Left ventricle myocardium superior (tissue), 1 donor: ENCODE results near the gene STEAP1B. TPM values are rescaled to one million over a fixed set of nuclear protein-coding genes. Genes with fewer than 3 reads are reported as not detected.
"Not testable (repeated sequence)": the region's sequence is repeated elsewhere in the genome, so short reads cannot be mapped to it uniquely, and the experiment has no call there.

Experiments
- ATAC-seq: fragments of 200-7000 bp; cut with Tn5 transposase; one replicate; pipeline ENCODE4 v1.9.1; 2020; ENCODE audit warnings: mild to moderate bottlenecking, moderate library complexity
- DNase-seq: peaks from one replicate; pipeline ENCODE4 v3.0.0-alpha.2; 2020
- intact Hi-C: fragments of 100-400 bp; cut with micrococcal nuclease; formaldehyde crosslinking; loops from one replicate; pipeline ENCODE4 v1.11.0; 2022
- long read RNA-seq: library from polyadenylated mRNA; unstranded; transcript quantifications from one replicate; pipeline ENCODE4 v2.0.0, GENCODE V29; 2021
- total RNA-seq: library from RNA; stranded (reverse); fragmentation: NEBNext Ultra II Directional; extraction: Animal tissue kit (Norgen Biotek cat#: 25700); gene quantifications from one replicate; pipeline ENCODE4 v1.2.1, GENCODE V29; 2021
- donor health status: DM: no; HTN: yes; CAD: no; lungs with severe emphysema.

The STEAP1B gene
- total RNA-seq, result 0.69 TPM
- long read RNA-seq, partial matches to known transcripts, result 0 of 2 reads
- long read RNA-seq, other reads (novel, unspliced or antisense), result 2 of 2 reads

DNA sequence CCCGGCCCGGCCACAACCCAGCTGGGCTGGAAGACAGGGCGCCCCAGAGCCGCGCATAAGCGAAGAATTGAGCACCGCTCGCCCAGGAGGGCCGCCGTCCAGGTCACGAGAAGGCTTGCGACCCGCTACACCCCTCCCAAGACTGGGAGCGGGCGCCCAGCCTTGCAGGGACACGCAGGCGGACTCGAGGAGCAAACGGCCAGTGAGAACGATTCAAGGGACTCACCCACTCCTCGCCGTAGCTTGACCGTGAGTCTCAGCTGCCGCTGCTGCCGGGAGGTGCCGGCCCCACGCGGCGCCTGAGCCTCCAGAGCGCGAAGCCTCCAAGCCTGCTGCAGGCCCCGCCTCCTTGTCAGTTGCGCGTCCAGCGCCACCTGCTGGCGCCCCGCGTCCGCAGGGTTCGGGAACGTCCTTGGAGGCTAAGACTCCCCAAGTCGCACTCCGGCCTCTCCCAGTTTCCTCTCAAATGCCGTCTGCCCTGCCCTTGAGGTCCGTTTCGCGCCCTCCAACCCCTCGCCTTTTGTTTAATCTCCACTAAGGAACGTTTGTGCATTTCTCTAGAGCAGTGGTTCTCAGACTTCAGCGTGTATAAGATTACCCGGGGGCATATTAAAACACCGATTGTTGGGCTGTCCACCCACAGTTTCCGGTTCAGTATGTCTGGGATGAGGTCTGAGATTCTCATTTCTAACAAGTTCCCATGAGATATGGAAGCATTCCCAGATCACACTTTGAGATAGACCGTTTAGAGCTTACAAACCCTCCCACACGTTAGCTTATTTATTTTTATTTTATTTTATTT lies at the start of gene STEAP1B:
TSS of gene STEAP1B (minus strand) at position 301 of the 802 bp plus-strand sequence. CDS start 5,333 bp downstream, outside the sequence.
- DNase-seq (peak; percentile 94), ATAC-seq (peak; percentile 99)
- intact Hi-C loops, result not testable (repeated sequence)

DNA sequence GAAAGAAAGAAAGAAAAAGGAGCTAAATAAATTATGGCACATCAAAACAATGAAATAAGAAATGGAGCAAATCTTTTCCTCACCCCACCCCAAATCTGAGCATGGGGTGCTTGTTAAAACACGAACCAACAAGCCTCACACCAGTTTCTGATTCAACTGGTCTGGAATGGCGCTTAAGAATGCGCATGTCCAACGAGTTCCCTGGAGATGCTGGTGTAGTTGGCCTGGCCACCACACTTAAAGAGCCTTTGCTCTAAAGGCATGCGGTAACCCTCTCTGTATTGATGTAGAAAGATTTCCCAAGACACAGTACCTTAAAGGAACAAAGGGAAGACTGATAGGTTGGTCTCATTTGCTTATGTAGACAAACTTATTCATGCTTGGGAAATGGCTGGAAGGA lies 49.1 kb upstream of the STEAP1B start:
- no peak for ATAC-seq
- intact Hi-C loops, result no loop called here

DNA sequence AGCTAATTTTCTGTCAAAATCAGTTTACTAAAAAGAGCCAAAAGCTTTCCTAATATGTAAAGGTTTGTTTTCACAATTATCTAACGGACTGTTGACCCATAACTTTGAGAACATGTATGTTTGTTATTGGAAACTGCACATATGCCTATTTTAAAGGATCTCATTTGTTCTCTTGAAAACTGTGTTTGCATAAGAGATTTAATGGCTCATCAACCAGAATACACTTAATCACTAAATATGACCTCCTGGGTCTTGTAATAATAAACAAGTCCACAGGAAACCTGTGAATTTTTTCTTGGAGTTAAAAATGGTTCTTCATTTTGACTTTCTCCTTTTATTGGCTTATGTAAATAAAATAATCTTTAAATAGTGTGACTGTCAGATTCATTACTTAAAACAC lies 48.3 kb upstream of the STEAP1B start:
- no peak for DNase-seq
- intact Hi-C loops, result no loop called here
- no peak for ATAC-seq

More for the DNA sequence above, 49.1 kb upstream of the STEAP1B start:
- no peak for DNase-seq

DNA sequence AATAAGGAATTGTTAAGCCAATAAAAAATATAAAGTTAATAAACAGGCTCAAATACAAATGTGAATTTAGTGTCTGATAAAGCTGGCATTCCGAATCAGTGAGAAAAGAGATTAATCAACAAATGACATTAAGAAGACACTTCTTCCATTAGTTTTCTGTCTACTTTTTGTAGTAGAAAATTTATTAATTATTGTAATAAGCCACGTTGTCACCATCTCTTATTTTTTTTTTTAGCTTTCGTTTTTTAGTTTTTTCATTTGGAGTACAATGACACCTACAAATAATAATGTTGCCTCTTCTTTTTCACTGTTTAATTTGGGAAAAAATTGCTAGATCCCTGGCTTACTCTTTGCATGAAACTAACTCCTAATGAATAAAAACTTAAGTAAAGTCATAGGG lies 46.8 kb upstream of the STEAP1B start:
- intact Hi-C loops, result no loop called here
- ATAC-seq (no peak), DNase-seq (no peak)

DNA sequence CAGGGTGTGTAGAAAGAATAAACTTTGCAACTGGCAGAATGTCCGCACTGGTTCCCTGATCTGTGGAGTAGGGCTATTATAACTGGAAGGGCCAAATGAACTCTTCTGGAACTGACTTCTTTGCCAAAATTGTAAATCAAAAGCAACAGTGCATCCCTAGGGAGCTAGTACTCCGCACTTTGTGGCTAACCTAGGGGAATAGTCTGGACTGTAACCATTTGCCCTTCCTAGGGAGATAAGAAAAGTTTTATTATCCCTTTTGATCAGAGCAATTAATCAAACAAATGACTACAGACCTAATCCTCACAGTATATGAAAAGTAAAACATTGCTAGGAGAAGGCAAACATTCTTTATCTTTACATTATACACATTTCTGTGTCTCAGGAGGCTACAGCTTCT lies 45.5 kb upstream of the STEAP1B start:
- DNase-seq (no peak), ATAC-seq (no peak)
- intact Hi-C loops, result no loop called here

DNA sequence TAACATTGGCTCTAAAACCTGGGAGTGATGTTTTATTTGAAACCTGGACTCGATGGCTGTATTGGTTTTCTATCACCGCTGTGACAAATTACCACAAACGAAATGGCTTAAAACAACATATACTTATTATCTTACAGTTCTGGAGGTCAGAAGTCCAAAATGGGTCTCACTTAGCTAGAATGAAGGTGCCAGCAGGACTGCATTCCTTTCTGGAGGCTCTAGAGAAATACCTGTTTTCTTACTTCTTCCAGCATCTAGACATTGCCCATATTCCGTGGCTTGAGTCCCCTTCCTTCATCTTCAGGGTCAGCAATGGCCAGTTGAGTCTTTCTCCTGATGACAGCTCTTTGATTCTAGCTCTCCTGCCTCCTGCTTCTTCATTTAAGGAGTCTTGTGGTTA lies 44.3 kb upstream of the STEAP1B start:
- no peak for ATAC-seq
- DNase-seq, result no peak
- intact Hi-C loops, result no loop called here

DNA sequence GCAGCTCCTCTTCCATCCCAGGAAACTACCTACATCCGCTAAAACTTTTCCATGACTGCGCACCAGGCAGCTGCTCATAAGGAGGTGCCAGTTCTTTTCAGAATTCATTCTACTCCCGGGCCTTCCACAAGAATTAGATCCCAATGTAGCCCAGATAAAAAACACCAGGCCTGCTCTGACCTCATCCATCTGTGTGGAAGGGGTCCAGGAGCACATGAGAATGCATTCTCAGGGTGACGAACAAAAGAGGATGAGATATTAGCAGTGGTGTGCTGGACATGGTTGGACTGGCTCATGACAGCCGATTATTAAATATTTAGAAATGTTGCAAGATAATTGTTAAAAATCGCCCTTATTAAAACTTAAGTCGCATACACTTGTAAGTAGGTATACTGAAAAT lies 43.2 kb upstream of the STEAP1B start:
- intact Hi-C loops, result no loop called here
- DNase-seq, result no peak
- no peak for ATAC-seq

DNA sequence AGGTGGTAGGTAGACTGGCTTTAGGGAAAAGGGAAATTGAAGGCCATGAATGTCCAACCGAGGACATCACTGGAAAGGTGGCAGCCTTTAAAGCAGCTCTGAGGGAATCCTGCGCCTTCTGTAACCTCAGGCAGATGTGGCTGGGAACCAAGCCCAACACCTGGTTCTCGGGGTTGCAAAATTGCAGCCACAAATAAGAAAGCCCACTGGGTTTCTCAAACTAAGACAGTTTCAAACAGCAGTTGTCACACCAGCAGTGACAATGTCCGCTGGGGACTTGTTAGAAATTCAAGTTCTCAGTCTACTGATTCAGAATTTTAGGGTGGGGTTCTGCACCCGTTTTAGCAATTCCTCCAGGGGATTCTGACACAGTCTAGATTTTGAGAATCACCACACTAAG lies 42.7 kb upstream of the STEAP1B start:
- intact Hi-C loops, result no loop called here
- ATAC-seq (no peak), DNase-seq (no peak)

DNA sequence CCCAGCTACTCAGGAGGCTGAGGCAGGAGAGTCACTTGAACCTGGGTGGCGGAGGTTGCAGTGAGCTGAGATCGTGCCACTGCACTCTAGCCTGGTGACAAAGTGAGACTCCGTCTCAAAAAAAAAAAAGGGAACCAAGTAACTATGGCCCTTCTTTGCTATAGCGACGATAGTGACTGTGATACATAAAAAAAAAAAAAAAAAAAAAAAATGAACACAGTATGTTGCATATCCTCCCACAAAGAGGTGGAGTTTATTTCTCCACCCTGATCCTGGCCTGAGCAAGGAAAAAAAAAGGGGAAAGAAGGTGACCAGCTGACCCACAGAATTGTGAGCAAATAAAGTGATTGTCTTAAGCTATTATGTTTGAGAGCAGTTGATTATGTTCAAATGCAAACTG lies 42.3 kb upstream of the STEAP1B start:
- intact Hi-C loops, result no loop called here
- no peak for ATAC-seq

DNA sequence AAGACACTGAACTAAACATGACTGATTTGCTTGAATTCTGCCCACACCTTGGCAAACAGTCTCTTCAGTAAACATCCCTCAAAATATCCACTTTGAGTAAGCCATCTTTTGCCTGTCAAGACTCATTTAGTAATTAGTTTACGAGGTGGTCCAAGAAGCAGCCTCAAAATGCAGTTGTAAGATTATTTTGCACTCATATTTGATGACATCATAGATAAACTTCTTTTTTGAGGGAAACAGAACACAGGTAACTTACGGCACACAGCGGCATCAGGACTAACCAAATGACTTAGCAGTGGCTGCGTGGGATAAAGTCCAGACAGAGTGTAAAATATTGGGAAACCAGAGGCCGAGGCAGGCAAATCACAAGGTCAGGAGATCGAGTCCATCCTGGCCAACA lies 41.8 kb upstream of the STEAP1B start:
- no peak for DNase-seq
- intact Hi-C loops, result no loop called here
- no peak for ATAC-seq

More for the DNA sequence above, 42.3 kb upstream of the STEAP1B start:
- no peak for DNase-seq

DNA sequence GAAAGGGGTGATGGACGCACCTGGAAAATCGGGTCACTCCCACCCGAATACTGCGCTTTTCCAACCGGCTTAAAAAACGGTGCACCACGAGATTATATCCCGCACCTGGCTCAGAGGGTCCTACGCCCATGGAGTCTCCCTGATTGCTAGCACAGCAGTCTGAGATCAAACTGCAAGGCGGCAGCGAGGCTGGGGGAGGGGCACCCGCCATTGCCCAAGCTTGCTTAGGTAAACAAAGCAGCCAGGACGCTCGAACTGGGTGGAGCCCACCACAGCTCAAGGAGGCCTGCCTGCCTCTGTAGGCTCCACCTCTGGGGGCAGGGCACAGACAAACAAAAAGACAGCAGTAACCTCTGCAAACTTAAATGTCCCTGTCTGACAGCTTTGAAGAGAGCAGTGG lies 28.5 kb upstream of the STEAP1B start:
- intact Hi-C loops, ATAC-seq: not testable (repeated sequence)

DNA sequence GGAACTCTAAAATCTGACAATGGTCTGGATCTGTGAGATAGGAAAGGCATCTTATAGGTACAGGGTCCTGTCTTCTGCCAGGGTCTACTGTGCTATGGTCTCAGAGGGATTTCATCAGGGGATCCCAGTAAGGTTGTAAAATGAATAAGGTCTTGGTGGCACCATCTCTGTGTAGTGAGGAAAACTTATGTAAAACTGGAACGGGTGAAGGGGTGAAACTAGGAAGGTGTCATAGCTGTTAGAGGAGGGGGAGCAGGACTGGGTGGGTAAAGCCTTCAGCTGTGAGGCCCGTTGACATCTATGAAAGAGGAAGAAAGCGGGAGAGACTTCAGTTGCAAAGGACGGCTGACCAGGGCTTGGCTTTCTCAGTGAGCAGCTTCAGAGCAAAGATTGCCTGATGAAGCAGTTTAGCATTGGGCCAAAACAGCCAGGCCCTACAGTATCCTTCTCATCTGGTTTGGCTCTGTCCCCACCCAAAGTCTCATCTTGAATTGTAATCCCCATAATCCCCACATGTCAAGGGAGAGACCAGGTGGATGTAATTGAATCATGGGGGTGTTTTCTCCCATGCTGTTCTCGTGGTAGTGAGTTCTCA lies 24.5 kb upstream of the STEAP1B start:
- ATAC-seq, intact Hi-C loops, DNase-seq: not testable (repeated sequence)

More for the DNA sequence above, 28.5 kb upstream of the STEAP1B start:
- DNase-seq, result not testable (repeated sequence)

DNA sequence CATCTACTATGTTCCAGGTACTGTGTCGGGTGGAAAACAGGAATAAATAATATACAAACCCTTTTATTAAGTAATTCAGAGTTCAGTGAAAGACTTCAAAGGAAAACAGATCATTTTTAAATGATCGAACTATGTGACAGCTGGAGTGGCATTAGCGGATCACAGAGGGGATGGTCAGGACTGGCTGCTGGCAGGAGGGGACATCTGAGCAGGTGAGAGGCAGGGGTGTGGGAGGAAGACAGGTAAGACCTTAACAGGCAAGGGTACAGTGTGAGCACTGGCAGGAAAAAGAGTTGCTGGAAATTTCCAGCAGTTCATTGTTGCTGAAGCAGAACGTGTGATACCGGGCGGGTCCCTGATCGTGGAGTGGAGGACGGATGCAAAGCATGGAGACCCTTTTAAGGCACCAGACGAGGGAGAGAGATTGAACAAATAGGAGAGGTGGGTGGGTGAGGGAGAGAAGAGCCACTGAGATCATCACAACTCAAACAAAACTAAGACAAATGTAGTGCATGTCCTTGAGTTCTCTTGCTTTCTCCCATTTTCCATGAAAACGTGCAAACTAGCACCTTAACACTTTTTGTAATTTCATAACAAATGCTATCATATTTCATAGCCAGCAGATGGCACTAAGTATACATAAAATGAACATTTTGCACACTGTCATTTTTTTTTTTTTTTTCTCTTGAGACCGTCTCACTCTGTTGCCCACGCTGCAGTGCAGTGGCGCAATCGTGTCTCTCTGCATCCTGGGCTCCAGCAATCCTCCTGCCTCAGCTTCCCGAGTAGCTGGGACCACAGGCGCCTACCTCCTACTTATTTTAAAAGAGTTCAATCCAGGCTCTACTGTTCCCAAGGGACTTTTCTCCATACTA lies 23.7 kb upstream of the STEAP1B start:
- DNase-seq (peak; percentile 29), ATAC-seq (peak; percentile 44)
- intact Hi-C loops, result not testable (repeated sequence)

DNA sequence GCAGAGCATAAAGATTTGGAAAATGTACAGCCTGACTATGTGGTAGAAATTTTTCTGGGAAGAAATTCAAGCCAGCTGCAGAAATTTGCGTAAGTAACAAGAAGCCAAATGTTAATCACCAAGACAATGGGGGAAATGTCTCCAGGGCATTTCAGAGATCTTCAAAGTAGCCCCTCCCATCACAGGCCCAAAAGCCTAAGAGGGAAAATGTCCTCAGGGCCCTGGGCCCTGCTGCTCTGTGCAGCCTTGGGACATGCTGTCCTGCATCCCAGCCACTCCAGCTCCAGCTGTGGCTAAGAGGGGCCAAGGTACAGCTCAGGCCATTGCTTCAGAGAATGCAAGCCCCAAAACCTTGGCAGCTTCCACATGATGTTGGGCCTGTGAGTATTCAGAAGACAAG lies 19.6 kb upstream of the STEAP1B start:
- ATAC-seq, DNase-seq, intact Hi-C loops: not testable (repeated sequence)

DNA sequence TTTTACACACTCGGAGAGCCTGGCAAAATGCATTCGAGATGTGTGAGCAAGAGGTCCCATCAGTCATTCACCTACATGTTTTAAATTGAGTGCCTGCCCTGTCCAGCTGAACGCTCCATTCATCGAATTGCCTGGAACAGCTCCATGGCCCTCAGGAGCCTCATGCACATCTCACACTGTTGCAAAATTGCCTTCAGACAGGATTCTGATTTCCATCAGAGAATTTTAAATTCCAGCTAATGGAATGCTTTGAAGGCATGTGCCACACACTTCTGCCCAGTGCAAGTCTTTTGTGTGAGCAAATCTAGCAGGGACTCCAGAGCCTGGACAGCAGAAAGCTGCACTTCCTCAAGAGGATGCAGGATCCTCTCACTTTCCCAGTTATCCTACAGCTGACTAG lies 17.0 kb upstream of the STEAP1B start:
- intact Hi-C loops, ATAC-seq, DNase-seq: not testable (repeated sequence)

DNA sequence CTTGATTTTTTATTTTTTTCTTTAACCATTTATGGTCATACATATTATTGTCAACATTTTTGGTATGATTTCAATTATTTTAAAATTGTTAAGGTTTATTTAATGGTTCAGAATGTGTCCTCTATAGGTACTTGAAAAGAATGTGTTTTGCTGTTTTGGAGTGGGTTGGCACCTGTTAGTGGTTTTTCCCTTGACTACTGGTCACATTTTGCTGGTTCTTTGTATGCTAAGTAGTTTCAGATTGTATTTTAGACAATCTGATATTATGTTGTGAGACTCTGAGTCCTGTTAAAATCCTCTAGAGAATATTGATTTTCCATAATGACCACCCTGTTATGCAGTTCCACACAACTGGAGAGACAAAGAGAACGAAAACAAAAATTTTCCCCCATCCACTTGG lies 15.0 kb upstream of the STEAP1B start:
- ATAC-seq, DNase-seq, intact Hi-C loops: not testable (repeated sequence)

DNA sequence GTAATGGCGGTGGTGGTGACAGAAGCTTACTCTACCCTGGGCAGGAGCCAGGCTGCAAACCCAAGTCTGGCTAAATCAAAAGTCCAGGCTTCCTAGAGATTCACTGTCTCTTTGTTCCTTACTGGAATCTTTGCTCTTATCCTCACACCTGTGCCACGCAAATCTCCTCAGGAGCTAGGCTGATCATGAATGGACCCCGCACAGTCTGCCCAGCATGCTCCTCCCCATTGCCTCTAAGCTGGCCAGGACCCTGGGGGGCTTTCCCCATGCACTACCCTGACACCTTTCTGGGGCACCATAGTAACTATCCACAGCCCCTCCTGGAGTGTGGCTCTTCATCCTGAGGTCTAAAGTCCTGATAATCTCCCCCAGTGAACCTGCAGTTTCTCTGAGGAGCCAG lies 7.3 kb upstream of the STEAP1B start:
- DNase-seq, ATAC-seq, intact Hi-C loops: not testable (repeated sequence)

DNA sequence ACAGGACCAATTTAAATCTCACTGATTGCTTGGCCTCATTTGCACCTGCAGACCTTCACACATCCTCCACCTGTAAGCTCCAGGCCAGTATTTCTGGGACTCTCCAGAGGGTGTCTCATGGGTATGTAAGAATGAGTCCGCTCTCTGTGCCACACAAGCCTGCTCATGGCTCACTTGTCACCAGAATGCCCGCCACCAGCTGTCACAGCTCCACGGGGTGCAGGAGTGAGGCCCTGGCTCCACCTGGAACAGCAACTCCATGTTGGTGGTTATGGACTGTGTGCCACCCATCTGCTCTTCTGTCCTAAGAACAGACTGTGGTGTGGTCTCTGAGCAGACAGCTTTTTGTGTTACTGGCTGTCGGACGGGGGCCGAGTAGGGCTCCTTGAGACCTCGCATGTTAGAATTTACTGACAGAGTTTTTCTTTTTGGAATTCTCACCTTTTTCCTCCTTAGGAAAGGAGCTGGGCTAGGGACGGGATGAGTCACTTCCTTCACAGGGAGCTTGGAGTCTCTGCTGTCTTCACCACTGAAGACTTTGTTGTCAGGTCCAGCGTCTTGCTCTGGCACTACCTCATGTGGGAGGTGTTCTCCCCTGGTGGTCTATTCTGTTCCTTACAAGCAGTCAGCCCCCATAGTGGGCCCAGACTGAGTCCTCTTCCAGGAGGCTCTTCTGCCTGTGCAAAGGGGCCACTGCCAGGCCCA lies 6.5 kb upstream of the STEAP1B start:
- DNase-seq, intact Hi-C loops, ATAC-seq: not testable (repeated sequence)

DNA sequence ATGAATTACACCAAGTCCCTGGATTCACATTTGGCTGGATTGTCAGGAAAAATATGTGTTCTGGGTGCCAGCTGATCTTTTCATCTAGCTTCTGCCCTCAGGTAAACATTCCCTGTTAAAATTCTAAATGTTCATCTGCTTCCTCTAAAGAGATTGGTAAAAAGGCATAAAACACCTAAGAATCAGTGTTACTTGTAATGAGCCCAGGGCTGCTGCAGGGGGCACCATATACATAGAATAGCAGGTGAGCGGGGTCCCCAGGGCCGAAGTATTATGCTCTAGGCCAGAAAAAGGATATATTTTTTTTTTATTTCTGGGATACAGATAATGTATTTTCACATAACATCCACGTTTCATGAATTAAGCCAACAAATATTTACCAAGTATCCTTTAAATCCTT lies 4.5 kb upstream of the STEAP1B start:
- intact Hi-C loops, result not testable (repeated sequence)

More for the DNA sequence above, 4.5 kb upstream of the STEAP1B start:
- DNase-seq, ATAC-seq: not testable (repeated sequence)
